Activated CD4-positive, alpha-beta T cell treated with anti-CD3 and anti-CD28 coated beads for 48 hours (primary cell): ENCODE results near the gene FKBP3.
A peak's percentile ranks its signal among the peaks of the same experiment; 100 is the strongest.
"Not testable (repeated sequence)": the region's sequence is repeated elsewhere in the genome, so short reads cannot be mapped to it uniquely, and the experiment has no call there.

Source experiments
- DNase-seq: peaks from one replicate; pipeline ENCODE4 v3.0.0-alpha.2; 2020

The FKBP3 gene

GRCh38 chr14:45112896-45113781, 21.1 kb downstream of the FKBP3 start:
- DNase-seq = no peak

GRCh38 chr14:45104561-45104960, 29.7 kb downstream of the FKBP3 start:
- no peak for DNase-seq

- no peak for DNase-seq
Measured at GRCh38 chr14:45103806-45104205, 30.5 kb downstream of the FKBP3 start.

GRCh38 chr14:45096218-45096617, 38.1 kb downstream of the FKBP3 start:
- no peak for DNase-seq

- no peak for DNase-seq
Measured at GRCh38 chr14:45095143-45095542, 39.1 kb downstream of the FKBP3 start.

- no peak for DNase-seq
Measured at GRCh38 chr14:45094275-45094674, 40.0 kb downstream of the FKBP3 start.

GRCh38 chr14:45091710-45092109, 42.6 kb downstream of the FKBP3 start:
- no peak for DNase-seq

- DNase-seq = peak; percentile 20
Measured at GRCh38 chr14:45089813-45090212, 44.5 kb downstream of the FKBP3 start.

GRCh38 chr14:45084946-45085346, 49.3 kb downstream of the FKBP3 start:
- DNase-seq = no peak

GRCh38 chr14:45083976-45084722, 50.1 kb downstream of the FKBP3 start, which contains the start of gene PRPF39:
Gene PRPF39 (plus strand): TSS chr14:45084116. CDS start chr14:45095240, 11,124 bp downstream.
- peak; percentile 96 for DNase-seq

GRCh38 chr14:45083617-45083975, 50.7 kb downstream of the FKBP3 start:
- DNase-seq = no peak

- DNase-seq = no peak
Measured at GRCh38 chr14:45082420-45082819, 51.9 kb downstream of the FKBP3 start.

- DNase-seq = not testable (repeated sequence)
Measured at GRCh38 chr14:45081096-45081495, 53.2 kb downstream of the FKBP3 start.

GRCh38 chr14:45080416-45080968, 53.8 kb downstream of the FKBP3 start:
- DNase-seq = not testable (repeated sequence)

- no peak for DNase-seq
Measured at GRCh38 chr14:45078323-45078722, 56.0 kb downstream of the FKBP3 start.

- no peak for DNase-seq
Measured at GRCh38 chr14:45073231-45073879, 60.9 kb downstream of the FKBP3 start.

GRCh38 chr14:45072126-45072525, 62.2 kb downstream of the FKBP3 start:
- no peak for DNase-seq

- no peak for DNase-seq
Measured at GRCh38 chr14:45070215-45070614, 64.1 kb downstream of the FKBP3 start.

GRCh38 chr14:45068396-45068795, 65.9 kb downstream of the FKBP3 start:
- DNase-seq = no peak

- no peak for DNase-seq
Measured at GRCh38 chr14:45066667-45067066, 67.6 kb downstream of the FKBP3 start.

- no peak for DNase-seq
Measured at GRCh38 chr14:45065956-45066355, 68.3 kb downstream of the FKBP3 start.
